HepG2 (cell line): Measurements from ENCODE around the gene KCNAB3. TPM values are rescaled to one million over a fixed set of nuclear protein-coding genes. Genes with fewer than 3 reads are reported as not detected.

ENCODE experiments used
- ATAC-seq: fragments of 200-7000 bp; cut with Tn5 transposase; 3 replicates; pipeline ENCODE4 v1.9.1; 2020; ENCODE audit warnings: mild to moderate bottlenecking, moderate library complexity
- BruUV-seq: library from RNA; stranded (reverse); fragments of 400-500 nt; replicated peaks from 2 replicates; lab custom pipeline; 2021; lab: Mats Ljungman, UMichigan
- CTCF ChIA-PET: fragments of 300-600 bp; formaldehyde crosslinking; extraction: SDS; loops from one replicate; lab custom pipeline; 2021; ENCODE audit warnings: low total read pairs, inconsistent platforms, low intra/inter-chr PET ratio; lab: Yijun Ruan, JAX
- POLR2A ChIA-PET: fragments of 350-600 bp; sonication (Branson Sonifier 250); formaldehyde crosslinking; loops from one replicate; lab custom pipeline; 2020; ENCODE audit warnings: antibody characterized with exemption, inconsistent platforms; lab: Yijun Ruan, JAX
- DNase-seq: peaks from one replicate; pipeline ENCODE4 v3.0.0-alpha.2; 2015; ENCODE audit warnings: low spot score
- FAIRE-seq: peaks from 3 replicates; lab custom pipeline; 2011; peaks lifted over from hg19 to GRCh38; lab: Jason Lieb, UNC
- H2AFZ ChIP-seq: one replicate; pipeline ENCODE4 v1.6.1; 2011; ENCODE audit warnings: low read length, inconsistent platforms
- H3K27ac ChIP-seq: fragments of 300-600 bp; 3 replicates; pipeline ENCODE4 v1.8.0; 2011; ENCODE audit warnings: mixed run types, mild to moderate bottlenecking, mixed read lengths, low read length, inconsistent platforms; ENCODE audit not compliant: insufficient read depth; ENCODE audit errors: extremely low read length
- H3K27me3 ChIP-seq, 2 experiments: fragments of 200-600 bp in 1 of 2; 2 replicates in 1 of 2; 3 replicates in 1 of 2; pipeline versions ENCODE4 v1.6.0 to v1.8.0; 2011; ENCODE audit warnings: low read length in 2 of 2, mild to moderate bottlenecking in 2 of 2, moderate library complexity in 2 of 2, inconsistent platforms in 1 of 2; ENCODE audit not compliant: insufficient read depth in 2 of 2, control insufficient read depth in 1 of 2
- H3K36me3 ChIP-seq, 2 experiments: fragments of 200-600 bp in 1 of 2; replicated peaks in 1 of 2; 2 replicates in 1 of 2; 3 replicates in 1 of 2; pipeline versions ENCODE4 v1.5.1 to v1.8.0; 2011; ENCODE audit warnings: low read length in 2 of 2, inconsistent platforms in 1 of 2; ENCODE audit not compliant: insufficient read depth in 2 of 2, control insufficient read depth in 1 of 2
- H3K4me1 ChIP-seq: 2 replicates; pipeline ENCODE4 v1.5.1; 2012; ENCODE audit warnings: low read length, inconsistent platforms; ENCODE audit not compliant: insufficient read depth
- H3K4me2 ChIP-seq: 2 replicates; pipeline ENCODE4 v1.6.0; 2011; ENCODE audit warnings: low read depth, low read length, inconsistent platforms
- H3K4me3 ChIP-seq, 3 experiments: fragments of 200-600 bp in 1 of 3; sonication (generic), shearing (Covaris generic) in 1 of 3; replicated peaks in 1 of 3; 2 replicates each; pipeline ENCODE4 v1.5.1; 2011 to 2016; ENCODE audit warnings: low read length in 3 of 3, inconsistent platforms in 2 of 3, low read depth in 2 of 3, mild to moderate bottlenecking in 2 of 3, control low read depth in 1 of 3, mixed read lengths in 1 of 3; ENCODE audit not compliant: insufficient read depth in 1 of 3
- H3K79me2 ChIP-seq: one replicate; pipeline ENCODE4 v1.6.1; 2011; ENCODE audit warnings: low read length, inconsistent platforms; ENCODE audit not compliant: insufficient read depth
- H3K9ac ChIP-seq: 2 replicates; pipeline ENCODE4 v1.6.0; 2011; ENCODE audit warnings: mild to moderate bottlenecking, low read depth, low read length, inconsistent platforms; ENCODE audit not compliant: insufficient read depth
- H3K9me3 ChIP-seq: 2 replicates; pipeline ENCODE4 v1.5.1; 2012; ENCODE audit warnings: mild to moderate bottlenecking, low read length
- H4K20me1 ChIP-seq: 2 replicates; pipeline ENCODE4 v1.6.0; 2011; ENCODE audit warnings: inconsistent platforms, mild to moderate bottlenecking, low read length, moderate library complexity; ENCODE audit not compliant: insufficient read depth
- CREM ChIP-seq, 2 experiments: sonication (generic) in 1 of 2; formaldehyde crosslinking in 1 of 2; IDR thresholded peaks; 2 replicates each; pipeline versions ENCODE4 v1.4.0 to v1.6.1; 2016 to 2020; ENCODE audit warnings: antibody characterized with exemption in 1 of 2, mild to moderate bottlenecking in 1 of 2, missing genetic modification reagents in 1 of 2
- EP300 ChIP-seq, 3 experiments: sonication (generic) in 1 of 3; formaldehyde crosslinking in 1 of 3; IDR thresholded peaks; 2 replicates each; pipeline versions ENCODE4 v1.5.1 to v1.6.1; 2011 to 2020; ENCODE audit warnings: low read depth in 2 of 3, low read length in 2 of 3, borderline replicate concordance in 1 of 3, improper control_type of control experiment in 1 of 3, mild to moderate bottlenecking in 1 of 3, missing genetic modification reagents in 1 of 3, moderate library complexity in 1 of 3
- MYNN ChIP-seq: sonication (generic); formaldehyde crosslinking; IDR thresholded peaks from 2 replicates; pipeline ENCODE4 v1.4.0; 2020; ENCODE audit warnings: mild to moderate bottlenecking, low read depth, missing genetic modification reagents
- ZEB1 ChIP-seq: IDR thresholded peaks from 2 replicates; pipeline ENCODE4 v1.6.1; 2012; ENCODE audit warnings: mild to moderate bottlenecking, low read depth, inconsistent platforms; ENCODE audit not compliant: insufficient replicate concordance
- ZNF3 ChIP-seq: IDR thresholded peaks from 2 replicates; pipeline ENCODE4 v1.7.0; 2017; ENCODE audit warnings: inconsistent platforms
- ZNF335 ChIP-seq: sonication (generic); formaldehyde crosslinking; IDR thresholded peaks from 2 replicates; pipeline ENCODE4 v1.4.0; 2020; ENCODE audit warnings: missing genetic modification reagents
- ZNF556 ChIP-seq: sonication (generic); formaldehyde crosslinking; IDR thresholded peaks from 2 replicates; pipeline ENCODE4 v1.4.0; 2020; ENCODE audit warnings: mild to moderate bottlenecking, missing genetic modification reagents, borderline replicate concordance
- ZNF672 ChIP-seq: sonication (generic); formaldehyde crosslinking; IDR thresholded peaks from 2 replicates; pipeline ENCODE4 v1.8.1; 2022; ENCODE audit warnings: missing genetic modification reagents
- ZNF766 ChIP-seq: sonication (generic); formaldehyde crosslinking; IDR thresholded peaks from 2 replicates; pipeline ENCODE4 v1.5.0; 2020; ENCODE audit warnings: missing genetic modification reagents, borderline replicate concordance
- WGBS: methylation state at CpG from one replicate; pipeline ENCODE4 v1.1.6; 2017; ENCODE audit warnings: low lambda C conversion rate; 5-methylcytosine and 5-hydroxymethylcytosine counted together
- in situ Hi-C: cut with HindIII; loops from 2 replicates; pipeline ENCODE4 v1.10.0; 2017; ENCODE audit warnings: low pct_unique_long_range_greater_than_20kb; ENCODE audit not compliant: extremely low pct_ligation_motif_present
- intact Hi-C: fragments of 100-400 bp; cut with micrococcal nuclease; formaldehyde crosslinking; loops from one replicate; pipeline ENCODE4 v1.10.0; 2022; ENCODE audit not compliant: unreplicated experiment
- polyA plus RNA-seq, 8 experiments: library from polyadenylated mRNA; depleted of rRNA in 3 of 8; stranded (reverse) in 7 of 8; unstranded in 1 of 8; fragments of >200 nt; fragmentation: Illumina TruSeq in 4 of 8; extraction: Trizol in 4 of 8; gene quantifications; 2 replicates each; pipeline versions ENCODE4 v1.2.1 to v1.2.3, GENCODE V29; 2011 to 2016; ENCODE audit warnings: low read depth in 4 of 8, missing spikeins in 1 of 8, mixed read lengths in 1 of 8; ENCODE audit not compliant: insufficient read depth in 1 of 8
- small RNA-seq, 3 experiments: library from RNA; depleted of rRNA; stranded (forward); fragments of <200 nt; gene quantifications; one replicate each; pipeline ENCODE3, GENCODE V24; 2012; ENCODE audit warnings: low read depth in 2 of 3, low replicate concordance in 1 of 3; ENCODE audit not compliant: insufficient read length in 3 of 3, insufficient read depth in 2 of 3
- total RNA-seq, 5 experiments: library from RNA; depleted of rRNA; stranded (reverse); fragments of >200 nt; fragmentation: Illumina TruSeq; extraction: Trizol; gene quantifications; 2 replicates each; pipeline ENCODE4 v1.2.3, GENCODE V29; 2016; ENCODE audit warnings: low read depth in 1 of 5
- TF ChIP-seq, protein P1 (sequence below): sonication (generic); formaldehyde crosslinking; IDR thresholded peaks from 2 replicates; pipeline ENCODE4 v1.8.0; 2022; ENCODE audit warnings: missing genetic modification reagents, mild to moderate bottlenecking, moderate library complexity, borderline replicate concordance

Gene KCNAB3
- total and polyA plus RNA-seq, 2 of the 13 experiments (the other 11 are each of a cell fraction or from before 2014, with no cell fraction given), result 0.29 to 0.88 TPM

DNA sequence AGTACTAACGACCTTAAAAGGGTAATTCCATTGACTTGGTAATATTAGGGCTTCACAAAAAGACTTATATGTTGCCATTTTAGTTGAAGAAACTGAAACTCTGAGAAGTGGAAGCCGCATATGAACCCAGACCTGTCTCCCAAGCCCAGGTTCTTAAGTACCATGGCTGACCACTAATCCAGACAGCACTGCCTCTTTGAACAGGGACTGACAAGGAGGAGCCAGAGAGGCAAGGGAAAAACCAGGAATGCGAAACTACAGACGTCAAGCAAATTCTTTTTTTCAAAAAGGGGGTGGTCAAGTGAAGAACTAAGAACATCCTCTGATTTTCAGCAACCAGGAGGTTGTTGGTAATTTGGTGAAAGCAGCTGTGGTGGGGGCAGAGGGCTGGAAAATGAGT lies 56.6 kb downstream of the KCNAB3 start:
- Histone ChIP-seq H3K36me3 (no peaks in the 10 kb centered on the region), H3K4me1 (peaks cover 10% of the 10 kb centered on the region), H3K9ac (no peak overlapping the region), H4K20me1 (no peaks in the 10 kb centered on the region), H2AFZ (no peak overlapping the region), H3K27me3 (no peaks in the 10 kb centered on the region), H3K9me3 (no peaks in the 10 kb centered on the region), H3K79me2 (no peaks in the 10 kb centered on the region), H3K4me3 (no peak overlapping the region), H3K27ac (no peak overlapping the region), H3K4me2 (no peak overlapping the region)
- intact Hi-C loops, result no loop called here
- BruUV-seq, result no TSS peak
- TF ChIP-seq, protein P1, sequence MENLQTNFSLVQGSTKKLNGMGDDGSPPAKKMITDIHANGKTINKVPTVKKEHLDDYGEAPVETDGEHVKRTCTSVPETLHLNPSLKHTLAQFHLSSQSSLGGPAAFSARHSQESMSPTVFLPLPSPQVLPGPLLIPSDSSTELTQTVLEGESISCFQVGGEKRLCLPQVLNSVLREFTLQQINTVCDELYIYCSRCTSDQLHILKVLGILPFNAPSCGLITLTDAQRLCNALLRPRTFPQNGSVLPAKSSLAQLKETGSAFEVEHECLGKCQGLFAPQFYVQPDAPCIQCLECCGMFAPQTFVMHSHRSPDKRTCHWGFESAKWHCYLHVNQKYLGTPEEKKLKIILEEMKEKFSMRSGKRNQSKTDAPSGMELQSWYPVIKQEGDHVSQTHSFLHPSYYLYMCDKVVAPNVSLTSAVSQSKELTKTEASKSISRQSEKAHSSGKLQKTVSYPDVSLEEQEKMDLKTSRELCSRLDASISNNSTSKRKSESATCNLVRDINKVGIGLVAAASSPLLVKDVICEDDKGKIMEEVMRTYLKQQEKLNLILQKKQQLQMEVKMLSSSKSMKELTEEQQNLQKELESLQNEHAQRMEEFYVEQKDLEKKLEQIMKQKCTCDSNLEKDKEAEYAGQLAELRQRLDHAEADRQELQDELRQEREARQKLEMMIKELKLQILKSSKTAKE (CRISPR knock-in tag), result no peak
- TF ChIP-seq ZNF672 (CRISPR knock-in tag), result no peak
- no peak for TF ChIP-seq CREM (IDR thresholded peaks at IDR 0.05)
- no peak for TF ChIP-seq CREM (CRISPR knock-in tag; IDR thresholded peaks at IDR 0.05)
- no peak for TF ChIP-seq ZNF766 (CRISPR knock-in tag)
- TF ChIP-seq ZEB1, result no peak
- TF ChIP-seq MYNN (CRISPR knock-in tag), result no peak
- TF ChIP-seq ZNF556 (CRISPR knock-in tag), result no peak
- no peak for TF ChIP-seq ZNF335
- TF ChIP-seq EP300 (IDR thresholded peaks at IDR 0.05; ENCODE audit: low read depth in 2 of 2, low read length in 2 of 2), result no peak
- no peak for TF ChIP-seq EP300 (CRISPR knock-in tag; IDR thresholded peaks at IDR 0.05; ENCODE audit: borderline replicate concordance)
- TF ChIP-seq ZNF3 (CRISPR knock-in tag), result no peak
- ChIA-PET CTCF (no interaction called here), POLR2A (no interaction called here)
- DNase-seq (no peak), FAIRE-seq (no peak), ATAC-seq (no peak)
- WGBS, result 37% methylated on average over 4 of the region's 4 CpGs
- in situ Hi-C loops, result no loop called here

Small RNAs within 50 kb of the gene (small RNA-seq; reads per million reads assigned to genes)
- gene SCARNA21, result 0 to 0.20 (median 0) reads per million in 3 experiments

Other genes starting within 250 kb of the KCNAB3 start
- gene TP53, start 242.4 kb downstream of the KCNAB3 start, total RNA-seq (2016; rRNA removed; fragmentation: Illumina TruSeq; extraction: Trizol), result 29.9 and 35.0 TPM in 2 replicates
- gene TP53, start 242.4 kb downstream of the KCNAB3 start, polyA plus RNA-seq (2011; rRNA removed), result 17.1 and 19.8 TPM in 2 replicates
- 18.1 and 19.5 TPM in 2 replicates for gene WRAP53, start 241.4 kb downstream of the KCNAB3 start, total RNA-seq (2016; rRNA removed; fragmentation: Illumina TruSeq; extraction: Trizol)
- gene WRAP53, start 241.4 kb downstream of the KCNAB3 start, polyA plus RNA-seq (2011; rRNA removed), result 7.0 and 7.2 TPM in 2 replicates
- 0.07 TPM in 1 of 2 replicates, not detected in the other for gene EFNB3, start 224.7 kb downstream of the KCNAB3 start, total RNA-seq (2016; rRNA removed; fragmentation: Illumina TruSeq; extraction: Trizol)
- gene EFNB3, start 224.7 kb downstream of the KCNAB3 start, polyA plus RNA-seq (2011; rRNA removed), result 0.18 and 0.25 TPM in 2 replicates
- gene DNAH2, start 212.1 kb downstream of the KCNAB3 start, total RNA-seq (2016; rRNA removed; fragmentation: Illumina TruSeq; extraction: Trizol), result not detected in 2 replicates
- not detected in 2 replicates for gene DNAH2, start 212.1 kb downstream of the KCNAB3 start, polyA plus RNA-seq (2011; rRNA removed)
- 2.1 and 2.2 TPM in 2 replicates for gene KDM6B, start 95.6 kb downstream of the KCNAB3 start, total RNA-seq (2016; rRNA removed; fragmentation: Illumina TruSeq; extraction: Trizol)
- gene KDM6B, start 95.6 kb downstream of the KCNAB3 start, polyA plus RNA-seq (2011; rRNA removed), result 1.3 and 1.9 TPM in 2 replicates
- 0.31 TPM in 1 of 2 replicates, not detected in the other for gene TMEM88, start 74.8 kb downstream of the KCNAB3 start, total RNA-seq (2016; rRNA removed; fragmentation: Illumina TruSeq; extraction: Trizol)
- 0.66 and 0.84 TPM in 2 replicates for gene TMEM88, start 74.8 kb downstream of the KCNAB3 start, polyA plus RNA-seq (2011; rRNA removed)
- gene NAA38, start 72.3 kb downstream of the KCNAB3 start, total RNA-seq (2016; rRNA removed; fragmentation: Illumina TruSeq; extraction: Trizol), result 91.6 and 105 TPM in 2 replicates
- 43.9 and 46.9 TPM in 2 replicates for gene NAA38, start 72.3 kb downstream of the KCNAB3 start, polyA plus RNA-seq (2011; rRNA removed)
- 17.0 and 21.4 TPM in 2 replicates for gene CYB5D1, start 71.9 kb downstream of the KCNAB3 start, total RNA-seq (2016; rRNA removed; fragmentation: Illumina TruSeq; extraction: Trizol)
- gene CYB5D1, start 71.9 kb downstream of the KCNAB3 start, polyA plus RNA-seq (2011; rRNA removed), result 7.9 and 8.9 TPM in 2 replicates
- 3.3 and 3.7 TPM in 2 replicates for gene CHD3, start 41.1 kb downstream of the KCNAB3 start, total RNA-seq (2016; rRNA removed; fragmentation: Illumina TruSeq; extraction: Trizol)
- gene CHD3, start 41.1 kb downstream of the KCNAB3 start, polyA plus RNA-seq (2011; rRNA removed), result 2.7 and 3.3 TPM in 2 replicates
- 0.20 and 0.38 TPM in 2 replicates for gene RNF227, start 13.6 kb downstream of the KCNAB3 start, total RNA-seq (2016; rRNA removed; fragmentation: Illumina TruSeq; extraction: Trizol)
- 0.79 and 0.94 TPM in 2 replicates for gene RNF227, start 13.6 kb downstream of the KCNAB3 start, polyA plus RNA-seq (2011; rRNA removed)
- gene TRAPPC1, start 2.1 kb upstream of the KCNAB3 start, total RNA-seq (2016; rRNA removed; fragmentation: Illumina TruSeq; extraction: Trizol), result 28.1 and 36.9 TPM in 2 replicates
- 44.9 and 46.7 TPM in 2 replicates for gene TRAPPC1, start 2.1 kb upstream of the KCNAB3 start, polyA plus RNA-seq (2011; rRNA removed)
- 13.3 and 24.1 TPM in 2 replicates for gene CNTROB, start 2.4 kb upstream of the KCNAB3 start, total RNA-seq (2016; rRNA removed; fragmentation: Illumina TruSeq; extraction: Trizol)
- gene CNTROB, start 2.4 kb upstream of the KCNAB3 start, polyA plus RNA-seq (2011; rRNA removed), result 21.2 and 24.3 TPM in 2 replicates
- gene GUCY2D, start 72.8 kb upstream of the KCNAB3 start, total RNA-seq (2016; rRNA removed; fragmentation: Illumina TruSeq; extraction: Trizol), result not detected in 2 replicates
- gene GUCY2D, start 72.8 kb upstream of the KCNAB3 start, polyA plus RNA-seq (2011; rRNA removed), result not detected in 2 replicates
- gene ALOX15B, start 109.2 kb upstream of the KCNAB3 start, total RNA-seq (2016; rRNA removed; fragmentation: Illumina TruSeq; extraction: Trizol), result not detected in 2 replicates
- gene ALOX15B, start 109.2 kb upstream of the KCNAB3 start, polyA plus RNA-seq (2011; rRNA removed), result not detected in 2 replicates
- gene ALOX12B, start 157.9 kb upstream of the KCNAB3 start, total RNA-seq (2016; rRNA removed; fragmentation: Illumina TruSeq; extraction: Trizol), result not detected in 2 replicates
- 0.13 TPM in 1 of 2 replicates, not detected in the other for gene ALOX12B, start 157.9 kb upstream of the KCNAB3 start, polyA plus RNA-seq (2011; rRNA removed)
- not detected in 2 replicates for gene ALOXE3, start 188.7 kb upstream of the KCNAB3 start, total RNA-seq (2016; rRNA removed; fragmentation: Illumina TruSeq; extraction: Trizol)
- gene ALOXE3, start 188.7 kb upstream of the KCNAB3 start, polyA plus RNA-seq (2011; rRNA removed), result 0.07 TPM in 1 of 2 replicates, not detected in the other
- not detected in 2 replicates for gene HES7, start 194.2 kb upstream of the KCNAB3 start, total RNA-seq (2016; rRNA removed; fragmentation: Illumina TruSeq; extraction: Trizol)
- not detected in 2 replicates for gene HES7, start 194.2 kb upstream of the KCNAB3 start, polyA plus RNA-seq (2011; rRNA removed)
- gene PER1, start 222.5 kb upstream of the KCNAB3 start, total RNA-seq (2016; rRNA removed; fragmentation: Illumina TruSeq; extraction: Trizol), result 2.6 and 5.5 TPM in 2 replicates
- 3.6 and 5.2 TPM in 2 replicates for gene PER1, start 222.5 kb upstream of the KCNAB3 start, polyA plus RNA-seq (2011; rRNA removed)
- gene VAMP2, start 233.1 kb upstream of the KCNAB3 start, total RNA-seq (2016; rRNA removed; fragmentation: Illumina TruSeq; extraction: Trizol), result 2.0 and 3.9 TPM in 2 replicates
- gene VAMP2, start 233.1 kb upstream of the KCNAB3 start, polyA plus RNA-seq (2011; rRNA removed), result 17.2 and 19.6 TPM in 2 replicates
- gene TMEM107, start 246.5 kb upstream of the KCNAB3 start, total RNA-seq (2016; rRNA removed; fragmentation: Illumina TruSeq; extraction: Trizol), result 3.8 and 15.3 TPM in 2 replicates
- 4.5 and 7.2 TPM in 2 replicates for gene TMEM107, start 246.5 kb upstream of the KCNAB3 start, polyA plus RNA-seq (2011; rRNA removed)